Mammary epithelial cell (primary cell): Measurements from ENCODE around the gene PAK3.

Experiments used
- EZH2 ChIP-seq: IDR thresholded peaks from 2 replicates; pipeline ENCODE4 v1.6.1; 2012; ENCODE audit warnings: low read length, inconsistent platforms, borderline replicate concordance
- TF ChIP-seq, protein P1 (sequence below), 2 donors: IDR thresholded peaks in 1 of 2; conservative IDR thresholded peaks in 1 of 2; 2 replicates each; pipeline ENCODE4 v1.5.1; 2011 to 2012; ENCODE audit warnings: inconsistent platforms in 2 of 2, low read length in 2 of 2, mild to moderate bottlenecking in 2 of 2, control low read depth in 1 of 2, low read depth in 1 of 2; ENCODE audit not compliant: insufficient read depth in 1 of 2; ENCODE audit errors: extremely low read depth in 1 of 2

DNA sequence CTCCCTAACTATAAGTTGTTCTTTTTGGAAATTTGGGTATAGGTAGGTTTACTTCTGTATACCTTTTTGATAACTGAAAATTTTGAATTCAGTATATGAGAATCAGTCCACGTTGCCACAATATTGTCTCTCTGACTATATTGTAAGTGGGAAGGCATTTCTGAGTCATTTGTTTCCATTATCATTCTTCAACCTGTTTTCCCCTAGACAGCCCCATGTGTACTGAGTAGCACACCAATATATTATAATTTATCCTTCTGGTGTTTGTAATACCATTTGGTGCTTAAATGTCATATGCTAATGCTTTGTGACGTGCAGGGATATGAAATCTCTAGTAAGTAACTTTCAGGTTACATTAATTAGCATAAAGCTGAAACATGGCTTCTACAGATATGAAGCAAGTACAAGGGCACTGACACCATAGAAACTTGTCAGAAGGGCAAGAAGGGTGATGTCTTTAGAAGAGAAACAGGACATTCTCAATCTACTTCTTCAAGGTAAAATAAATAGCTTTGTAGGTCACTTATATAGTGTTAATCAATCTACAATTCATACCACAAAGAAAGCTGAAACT is 27.7 kb downstream of the PAK3 start:
- TF ChIP-seq, protein P1, sequence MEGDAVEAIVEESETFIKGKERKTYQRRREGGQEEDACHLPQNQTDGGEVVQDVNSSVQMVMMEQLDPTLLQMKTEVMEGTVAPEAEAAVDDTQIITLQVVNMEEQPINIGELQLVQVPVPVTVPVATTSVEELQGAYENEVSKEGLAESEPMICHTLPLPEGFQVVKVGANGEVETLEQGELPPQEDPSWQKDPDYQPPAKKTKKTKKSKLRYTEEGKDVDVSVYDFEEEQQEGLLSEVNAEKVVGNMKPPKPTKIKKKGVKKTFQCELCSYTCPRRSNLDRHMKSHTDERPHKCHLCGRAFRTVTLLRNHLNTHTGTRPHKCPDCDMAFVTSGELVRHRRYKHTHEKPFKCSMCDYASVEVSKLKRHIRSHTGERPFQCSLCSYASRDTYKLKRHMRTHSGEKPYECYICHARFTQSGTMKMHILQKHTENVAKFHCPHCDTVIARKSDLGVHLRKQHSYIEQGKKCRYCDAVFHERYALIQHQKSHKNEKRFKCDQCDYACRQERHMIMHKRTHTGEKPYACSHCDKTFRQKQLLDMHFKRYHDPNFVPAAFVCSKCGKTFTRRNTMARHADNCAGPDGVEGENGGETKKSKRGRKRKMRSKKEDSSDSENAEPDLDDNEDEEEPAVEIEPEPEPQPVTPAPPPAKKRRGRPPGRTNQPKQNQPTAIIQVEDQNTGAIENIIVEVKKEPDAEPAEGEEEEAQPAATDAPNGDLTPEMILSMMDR (conservative IDR thresholded peaks at IDR 0.05 in 1 of 2, IDR thresholded peaks at IDR 0.05 in 1 of 2; ENCODE audit: extremely low read depth in 1 of 2, insufficient read depth in 1 of 2, low read depth in 1 of 2, low read length in 2 of 2): no peak
- TF ChIP-seq EZH2: no peak
